GM19438 (cell line): ENCODE measurements around the gene ELK4.

ENCODE experiments used
- ATAC-seq: cut with Tn5 transposase; IDR thresholded peaks from one replicate; pipeline ENCODE4 v1.9.1; 2021; ENCODE audit warnings: low read depth; ENCODE audit not compliant: unreplicated experiment

ELK4 gene

DNA sequence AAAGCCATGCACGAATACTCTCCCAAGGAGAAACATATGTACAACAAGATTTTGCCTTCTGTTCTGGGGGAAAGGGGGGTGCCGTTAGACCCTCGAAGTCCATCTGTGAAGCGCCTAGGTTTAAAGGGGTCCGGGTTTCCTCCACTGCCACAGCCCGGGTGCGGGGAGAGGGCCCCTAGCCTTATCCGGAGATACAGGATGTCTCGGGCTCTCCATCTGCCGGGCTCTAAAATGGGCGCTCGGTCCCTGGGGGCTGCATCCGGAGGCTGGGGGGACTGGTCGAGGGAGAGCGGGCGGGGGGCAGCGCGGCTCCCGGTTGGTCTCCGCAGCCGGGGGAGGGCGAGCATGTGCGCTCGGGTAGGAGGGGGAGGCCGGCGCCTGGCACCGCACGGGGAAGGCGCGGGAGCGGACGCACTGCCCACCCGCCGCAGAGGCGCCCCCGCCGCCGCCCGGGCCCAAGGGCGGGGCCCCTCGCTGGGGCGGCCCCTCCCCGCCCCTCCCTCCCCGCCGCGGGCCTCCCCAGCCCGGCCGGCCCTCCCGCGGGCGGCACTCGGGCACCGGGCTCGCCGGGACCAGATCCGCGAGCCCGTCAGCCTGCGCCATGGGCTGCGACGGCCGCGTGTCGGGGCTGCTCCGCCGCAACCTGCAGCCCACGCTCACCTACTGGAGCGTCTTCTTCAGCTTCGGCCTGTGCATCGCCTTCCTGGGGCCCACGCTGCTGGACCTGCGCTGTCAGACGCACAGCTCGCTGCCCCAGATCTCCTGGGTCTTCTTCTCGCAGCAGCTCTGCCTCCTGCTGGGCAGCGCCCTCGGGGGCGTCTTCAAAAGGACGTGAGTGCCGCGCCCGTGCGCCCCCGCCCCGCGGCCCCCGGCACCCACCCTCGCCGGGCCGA, 63.1 kb downstream of the ELK4 start:
- no peak for ATAC-seq

GRCh38 chr1:205568135-205568468, 63.7 kb downstream of the ELK4 start:
- no peak for ATAC-seq

- ATAC-seq = no peak
Measured at GRCh38 chr1:205567716-205568115, 64.1 kb downstream of the ELK4 start.

DNA sequence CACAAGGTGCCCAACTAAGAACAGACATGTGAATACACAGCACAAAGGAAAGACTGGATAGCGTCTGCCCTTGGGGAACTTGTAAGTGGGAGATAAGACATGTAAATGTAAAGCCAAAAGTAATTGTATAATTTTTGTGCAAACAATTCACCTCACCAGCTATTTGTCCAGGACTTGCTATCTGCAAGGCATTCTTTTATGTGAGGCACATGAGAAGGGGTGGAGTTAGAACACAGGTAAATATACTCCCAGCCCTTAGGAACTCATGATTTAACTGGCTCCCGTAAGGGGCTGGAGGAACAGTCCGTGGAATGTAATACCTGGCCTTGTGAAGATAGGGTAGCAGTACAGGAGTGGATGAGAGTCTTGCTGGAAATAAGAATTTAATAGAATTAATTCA, 66.0 kb downstream of the ELK4 start:
- ATAC-seq = no peak

DNA sequence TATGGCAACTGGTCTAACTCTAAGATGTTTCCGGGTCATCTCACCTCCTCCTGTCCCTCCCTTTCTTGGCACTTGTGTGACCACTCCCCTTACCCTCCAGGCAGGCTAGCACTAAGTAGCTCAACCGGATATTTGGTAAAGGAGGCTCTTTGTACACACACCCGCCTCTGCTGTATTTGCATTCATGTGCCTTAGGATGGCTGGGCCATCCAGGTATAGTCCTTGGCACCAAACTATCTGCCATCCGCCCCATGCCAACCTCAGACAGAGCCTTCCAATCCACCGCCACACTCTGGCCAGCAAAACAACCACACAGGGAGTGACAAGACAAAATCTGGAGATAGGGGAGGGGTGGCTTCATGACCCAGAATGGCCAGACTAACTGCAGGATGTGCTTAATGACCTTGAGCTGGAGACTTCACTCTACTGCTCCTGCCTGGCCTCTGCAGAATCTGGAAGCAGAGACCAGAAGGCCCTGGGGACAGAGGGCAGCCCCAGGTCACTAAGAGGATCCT, 67.8 kb downstream of the ELK4 start:
- no peak for ATAC-seq

GRCh38 chr1:205561501-205562203, 70.2 kb downstream of the ELK4 start:
- no peak for ATAC-seq
